ENCODE measurements around the gene TSHZ2. TPM values are rescaled to one million over a fixed set of nuclear protein-coding genes. Genes with fewer than 3 reads are reported as not detected.

The TSHZ2 gene
- total RNA-seq, 2 experiments from 2014 or later, result 0.38 to 0.54 TPM

- peaks cover 9% of the 10 kb centered on the region for H3K9me3 Mint-ChIP-seq
- ChIA-PET POLR2A (no interaction called here), CTCF (no interaction called here)
- H3K27ac Mint-ChIP-seq, result no peak overlapping the region
- H3K4me3 Mint-ChIP-seq, result no peak overlapping the region
- no peak for ATAC-seq
- peaks cover 2% of the 10 kb centered on the region for H3K36me3 Mint-ChIP-seq (ENCODE audit: low read depth)
- intact Hi-C loops (cut with micrococcal nuclease), result no loop called here
- peaks cover 4% of the 10 kb centered on the region for H3K27me3 Mint-ChIP-seq
- no peak for TF ChIP-seq CTCF (IDR thresholded peaks at IDR 0.05)
- no peak for DNase-seq
- H3K4me1 Mint-ChIP-seq (ENCODE audit: low read depth), result peaks cover 3% of the 10 kb centered on the region
These were observed 44.4 kb downstream of the TSHZ2 start for GRCh38 chr20:53016534-53017042.

GRCh38 chr20:53017206-53017605 lies 45.0 kb downstream of the TSHZ2 start:
- ATAC-seq (no peak), DNase-seq (no peak)
- ChIA-PET POLR2A (no interaction called here), CTCF (no interaction called here)
- intact Hi-C loops (cut with micrococcal nuclease), result no loop called here
- H3K27me3 Mint-ChIP-seq, result peaks cover 4% of the 10 kb centered on the region
- H3K9me3 Mint-ChIP-seq, result peaks cover 9% of the 10 kb centered on the region
- H3K36me3 Mint-ChIP-seq (ENCODE audit: low read depth), result peaks cover 2% of the 10 kb centered on the region
- H3K27ac Mint-ChIP-seq, result no peak overlapping the region
- peaks cover 9% of the 10 kb centered on the region for H3K4me1 Mint-ChIP-seq (ENCODE audit: low read depth)
- no peak overlapping the region for H3K4me3 Mint-ChIP-seq
- TF ChIP-seq CTCF (IDR thresholded peaks at IDR 0.05), result no peak

- POLR2A ChIA-PET, result no interaction called here
- CTCF ChIA-PET, result no interaction called here
- DNase-seq (no peak), ATAC-seq (no peak)
- peaks cover 2% of the 10 kb centered on the region for H3K36me3 Mint-ChIP-seq (ENCODE audit: low read depth)
- H3K27me3 Mint-ChIP-seq, result peaks cover 4% of the 10 kb centered on the region
- H3K4me3 Mint-ChIP-seq, result no peak overlapping the region
- no peak for TF ChIP-seq CTCF (IDR thresholded peaks at IDR 0.05)
- H3K27ac Mint-ChIP-seq, result no peak overlapping the region
- H3K4me1 Mint-ChIP-seq (ENCODE audit: low read depth), result peaks cover 22% of the 10 kb centered on the region
- intact Hi-C loops (cut with micrococcal nuclease), result no loop called here
- peaks cover 2% of the 10 kb centered on the region for H3K9me3 Mint-ChIP-seq
These were observed 47.3 kb downstream of the TSHZ2 start for GRCh38 chr20:53019464-53019863.

- DNase-seq (no peak), ATAC-seq (no peak)
- intact Hi-C loops (cut with micrococcal nuclease), result no loop called here
- Mint-ChIP-seq H3K9me3 (no peaks in the 10 kb centered on the region), H3K36me3 (ENCODE audit: low read depth) (no peaks in the 10 kb centered on the region), H3K4me1 (ENCODE audit: low read depth) (peaks cover 22% of the 10 kb centered on the region), H3K27ac (no peak overlapping the region), H3K4me3 (no peak overlapping the region), H3K27me3 (peaks cover 4% of the 10 kb centered on the region)
- POLR2A ChIA-PET, result no interaction called here
- no peak for TF ChIP-seq CTCF (IDR thresholded peaks at IDR 0.05)
- CTCF ChIA-PET, result no interaction called here
These were observed 48.2 kb downstream of the TSHZ2 start for GRCh38 chr20:53020376-53020775.

- Mint-ChIP-seq H3K27me3 (peaks cover 4% of the 10 kb centered on the region), H3K4me1 (ENCODE audit: low read depth) (peaks cover 22% of the 10 kb centered on the region), H3K36me3 (ENCODE audit: low read depth) (no peaks in the 10 kb centered on the region), H3K27ac (no peak overlapping the region), H3K9me3 (no peaks in the 10 kb centered on the region), H3K4me3 (no peak overlapping the region)
- CTCF ChIA-PET, result no interaction called here
- intact Hi-C loops (cut with micrococcal nuclease), result no loop called here
- DNase-seq (no peak), ATAC-seq (no peak)
- POLR2A ChIA-PET, result no interaction called here
- no peak for TF ChIP-seq CTCF (IDR thresholded peaks at IDR 0.05)
These were observed 48.7 kb downstream of the TSHZ2 start for GRCh38 chr20:53020834-53021233.
